Measurements from ENCODE around the gene ATP2A2.

DNA sequence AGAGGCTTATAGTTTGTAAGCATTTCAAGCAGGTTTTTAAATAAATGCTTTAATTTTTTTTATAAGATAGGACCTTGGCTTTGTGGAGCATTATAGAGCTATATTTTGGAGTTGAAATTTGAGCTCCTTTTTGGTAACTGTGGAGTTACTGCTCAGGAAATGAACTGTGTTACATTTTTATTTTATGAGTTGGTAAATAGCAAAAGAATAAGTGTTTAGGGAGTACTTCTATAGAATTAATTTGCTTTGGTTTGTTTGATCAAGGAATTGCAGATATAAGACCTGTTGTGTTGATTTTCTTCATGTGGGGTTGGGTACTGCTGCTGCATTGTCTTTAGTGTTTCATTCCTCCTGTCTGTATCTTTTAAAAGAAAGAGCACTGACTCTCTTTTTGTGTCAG lies 3.5 kb downstream of the ATP2A2 start:
- TF ChIP-seq, protein P1, sequence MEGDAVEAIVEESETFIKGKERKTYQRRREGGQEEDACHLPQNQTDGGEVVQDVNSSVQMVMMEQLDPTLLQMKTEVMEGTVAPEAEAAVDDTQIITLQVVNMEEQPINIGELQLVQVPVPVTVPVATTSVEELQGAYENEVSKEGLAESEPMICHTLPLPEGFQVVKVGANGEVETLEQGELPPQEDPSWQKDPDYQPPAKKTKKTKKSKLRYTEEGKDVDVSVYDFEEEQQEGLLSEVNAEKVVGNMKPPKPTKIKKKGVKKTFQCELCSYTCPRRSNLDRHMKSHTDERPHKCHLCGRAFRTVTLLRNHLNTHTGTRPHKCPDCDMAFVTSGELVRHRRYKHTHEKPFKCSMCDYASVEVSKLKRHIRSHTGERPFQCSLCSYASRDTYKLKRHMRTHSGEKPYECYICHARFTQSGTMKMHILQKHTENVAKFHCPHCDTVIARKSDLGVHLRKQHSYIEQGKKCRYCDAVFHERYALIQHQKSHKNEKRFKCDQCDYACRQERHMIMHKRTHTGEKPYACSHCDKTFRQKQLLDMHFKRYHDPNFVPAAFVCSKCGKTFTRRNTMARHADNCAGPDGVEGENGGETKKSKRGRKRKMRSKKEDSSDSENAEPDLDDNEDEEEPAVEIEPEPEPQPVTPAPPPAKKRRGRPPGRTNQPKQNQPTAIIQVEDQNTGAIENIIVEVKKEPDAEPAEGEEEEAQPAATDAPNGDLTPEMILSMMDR (IDR thresholded peaks at IDR 0.05; ENCODE audit: control extremely low read depth in 1 of 3, insufficient read depth in 1 of 3, low read depth in 1 of 3, low read length in 3 of 3), result no peak
- no peak for TF ChIP-seq RAD21 (IDR thresholded peaks at IDR 0.05 in 1 of 2, conservative IDR thresholded peaks at IDR 0.05 in 1 of 2; ENCODE audit: low read depth in 2 of 2, low read length in 2 of 2)
- no peak for TF ChIP-seq SP2 (IDR thresholded peaks at IDR 0.05; ENCODE audit: low read length)
- no peak for TF ChIP-seq FOSL1 (IDR thresholded peaks at IDR 0.05; ENCODE audit: insufficient read depth, low read depth, low read length)
- no peak for TF ChIP-seq GABPA (IDR thresholded peaks at IDR 0.05; ENCODE audit: borderline replicate concordance, insufficient read depth, low read length)
- TF ChIP-seq SIN3A (conservative IDR thresholded peaks at IDR 0.05 in 1 of 2, IDR thresholded peaks at IDR 0.05 in 1 of 2; ENCODE audit: low read depth in 1 of 2, low read length in 2 of 2), result no peak
